HepG2 (cell line): ENCODE measurements around the gene TLCD3B. TPM values are rescaled to one million over a fixed set of nuclear protein-coding genes. Genes with fewer than 3 reads are reported as not detected.

Experiments
- ATAC-seq: fragments of 200-7000 bp; cut with Tn5 transposase; 3 replicates; pipeline ENCODE4 v1.9.1; 2020; ENCODE audit warnings: mild to moderate bottlenecking, moderate library complexity
- BruUV-seq: library from RNA; stranded (reverse); fragments of 400-500 nt; replicated peaks from 2 replicates; lab custom pipeline; 2021; lab: Mats Ljungman, UMichigan
- CTCF ChIA-PET: fragments of 300-600 bp; formaldehyde crosslinking; extraction: SDS; loops from one replicate; lab custom pipeline; 2021; ENCODE audit warnings: low total read pairs, inconsistent platforms, low intra/inter-chr PET ratio; lab: Yijun Ruan, JAX
- POLR2A ChIA-PET: fragments of 350-600 bp; sonication (Branson Sonifier 250); formaldehyde crosslinking; loops from one replicate; lab custom pipeline; 2020; ENCODE audit warnings: antibody characterized with exemption, inconsistent platforms; lab: Yijun Ruan, JAX
- DNase-seq: peaks from one replicate; pipeline ENCODE4 v3.0.0-alpha.2; 2015; ENCODE audit warnings: low spot score
- FAIRE-seq: peaks from 3 replicates; lab custom pipeline; 2011; peaks lifted over from hg19 to GRCh38; lab: Jason Lieb, UNC
- H2AFZ ChIP-seq: one replicate; pipeline ENCODE4 v1.6.1; 2011; ENCODE audit warnings: low read length, inconsistent platforms
- H3K27ac ChIP-seq: fragments of 300-600 bp; 3 replicates; pipeline ENCODE4 v1.8.0; 2011; ENCODE audit warnings: mixed run types, mild to moderate bottlenecking, mixed read lengths, low read length, inconsistent platforms; ENCODE audit not compliant: insufficient read depth; ENCODE audit errors: extremely low read length
- H3K27me3 ChIP-seq, 2 experiments: fragments of 200-600 bp in 1 of 2; 2 replicates in 1 of 2; 3 replicates in 1 of 2; pipeline versions ENCODE4 v1.6.0 to v1.8.0; 2011; ENCODE audit warnings: low read length in 2 of 2, mild to moderate bottlenecking in 2 of 2, moderate library complexity in 2 of 2, inconsistent platforms in 1 of 2; ENCODE audit not compliant: insufficient read depth in 2 of 2, control insufficient read depth in 1 of 2
- H3K36me3 ChIP-seq, 2 experiments: fragments of 200-600 bp in 1 of 2; replicated peaks in 1 of 2; 2 replicates in 1 of 2; 3 replicates in 1 of 2; pipeline versions ENCODE4 v1.5.1 to v1.8.0; 2011; ENCODE audit warnings: low read length in 2 of 2, inconsistent platforms in 1 of 2; ENCODE audit not compliant: insufficient read depth in 2 of 2, control insufficient read depth in 1 of 2
- H3K4me1 ChIP-seq: 2 replicates; pipeline ENCODE4 v1.5.1; 2012; ENCODE audit warnings: low read length, inconsistent platforms; ENCODE audit not compliant: insufficient read depth
- H3K4me2 ChIP-seq: 2 replicates; pipeline ENCODE4 v1.6.0; 2011; ENCODE audit warnings: low read depth, low read length, inconsistent platforms
- H3K4me3 ChIP-seq, 3 experiments: fragments of 200-600 bp in 1 of 3; sonication (generic), shearing (Covaris generic) in 1 of 3; replicated peaks in 1 of 3; 2 replicates each; pipeline ENCODE4 v1.5.1; 2011 to 2016; ENCODE audit warnings: low read length in 3 of 3, inconsistent platforms in 2 of 3, low read depth in 2 of 3, mild to moderate bottlenecking in 2 of 3, control low read depth in 1 of 3, mixed read lengths in 1 of 3; ENCODE audit not compliant: insufficient read depth in 1 of 3
- H3K79me2 ChIP-seq: one replicate; pipeline ENCODE4 v1.6.1; 2011; ENCODE audit warnings: low read length, inconsistent platforms; ENCODE audit not compliant: insufficient read depth
- H3K9ac ChIP-seq: 2 replicates; pipeline ENCODE4 v1.6.0; 2011; ENCODE audit warnings: mild to moderate bottlenecking, low read depth, low read length, inconsistent platforms; ENCODE audit not compliant: insufficient read depth
- H3K9me3 ChIP-seq: 2 replicates; pipeline ENCODE4 v1.5.1; 2012; ENCODE audit warnings: mild to moderate bottlenecking, low read length
- H4K20me1 ChIP-seq: 2 replicates; pipeline ENCODE4 v1.6.0; 2011; ENCODE audit warnings: inconsistent platforms, mild to moderate bottlenecking, low read length, moderate library complexity; ENCODE audit not compliant: insufficient read depth
- AGO1 ChIP-seq: fragments of 200-400 bp; formaldehyde crosslinking; IDR thresholded peaks from 2 replicates; pipeline ENCODE4 v1.6.1; 2017; ENCODE audit warnings: mild to moderate bottlenecking, low read depth, low read length, moderate library complexity; ENCODE audit not compliant: poor library complexity, severe bottlenecking
- ATAD3A ChIP-seq: sonication (generic); formaldehyde crosslinking; IDR thresholded peaks from 2 replicates; pipeline ENCODE4 v1.4.0; 2020; ENCODE audit warnings: missing genetic modification reagents
- CSRNP1 ChIP-seq: sonication (generic); formaldehyde crosslinking; IDR thresholded peaks from 2 replicates; pipeline ENCODE4 v1.8.1; 2023; ENCODE audit warnings: mild to moderate bottlenecking, missing genetic modification reagents
- HNF4A ChIP-seq: sonication (generic); formaldehyde crosslinking; IDR thresholded peaks from 2 replicates; pipeline ENCODE4 v1.4.0; 2020; ENCODE audit warnings: missing genetic modification reagents
- MIER2 ChIP-seq: IDR thresholded peaks from 2 replicates; pipeline ENCODE4 v1.6.1; 2016; ENCODE audit warnings: missing biosample characterization, missing genetic modification reagents
- RARG ChIP-seq: sonication (generic); formaldehyde crosslinking; IDR thresholded peaks from 2 replicates; pipeline ENCODE4 v1.4.0; 2020; ENCODE audit warnings: low read depth, mild to moderate bottlenecking, missing genetic modification reagents
- RORA ChIP-seq: sonication (generic); formaldehyde crosslinking; IDR thresholded peaks from 2 replicates; pipeline ENCODE4 v1.5.0; 2020; ENCODE audit warnings: mild to moderate bottlenecking, missing genetic modification reagents, moderate library complexity
- SKI ChIP-seq: fragments of 450-650 bp; IDR thresholded peaks from one replicate; pipeline ENCODE4 v1.6.1; 2018; ENCODE audit warnings: mild to moderate bottlenecking; ENCODE audit not compliant: partially characterized antibody
- SRSF1 ChIP-seq: fragments of 200-400 bp; formaldehyde crosslinking; optimal IDR thresholded peaks from 2 replicates; pipeline ENCODE3; 2017; ENCODE audit warnings: mild to moderate bottlenecking, low read depth, low read length, moderate library complexity
- TAF15 ChIP-seq: fragments of 200-400 bp; formaldehyde crosslinking; IDR thresholded peaks from one replicate; pipeline ENCODE4 v1.6.1; 2018; ENCODE audit warnings: mild to moderate bottlenecking, low read depth, low read length; ENCODE audit not compliant: poor library complexity, severe bottlenecking
- TSC22D2 ChIP-seq: sonication (generic); formaldehyde crosslinking; IDR thresholded peaks from 2 replicates; pipeline ENCODE4 v1.5.1; 2020; ENCODE audit warnings: missing genetic modification reagents, mild to moderate bottlenecking, borderline replicate concordance
- ZMYM4 ChIP-seq: sonication (generic); formaldehyde crosslinking; IDR thresholded peaks from 2 replicates; pipeline ENCODE4 v1.8.1; 2023; ENCODE audit warnings: mild to moderate bottlenecking, missing genetic modification reagents
- ZNF619 ChIP-seq: sonication (generic); formaldehyde crosslinking; IDR thresholded peaks from 2 replicates; pipeline ENCODE4 v1.4.0; 2020; ENCODE audit warnings: mild to moderate bottlenecking, missing genetic modification reagents
- WGBS: methylation state at CpG from one replicate; pipeline ENCODE4 v1.1.6; 2017; ENCODE audit warnings: low lambda C conversion rate; 5-methylcytosine and 5-hydroxymethylcytosine counted together
- in situ Hi-C: cut with HindIII; loops from 2 replicates; pipeline ENCODE4 v1.10.0; 2017; ENCODE audit warnings: low pct_unique_long_range_greater_than_20kb; ENCODE audit not compliant: extremely low pct_ligation_motif_present
- intact Hi-C: fragments of 100-400 bp; cut with micrococcal nuclease; formaldehyde crosslinking; loops from one replicate; pipeline ENCODE4 v1.10.0; 2022; ENCODE audit not compliant: unreplicated experiment
- polyA plus RNA-seq, 8 experiments: library from polyadenylated mRNA; depleted of rRNA in 3 of 8; stranded (reverse) in 7 of 8; unstranded in 1 of 8; fragments of >200 nt; fragmentation: Illumina TruSeq in 4 of 8; extraction: Trizol in 4 of 8; gene quantifications; 2 replicates each; pipeline versions ENCODE4 v1.2.1 to v1.2.3, GENCODE V29; 2011 to 2016; ENCODE audit warnings: low read depth in 4 of 8, missing spikeins in 1 of 8, mixed read lengths in 1 of 8; ENCODE audit not compliant: insufficient read depth in 1 of 8
- total RNA-seq, 5 experiments: library from RNA; depleted of rRNA; stranded (reverse); fragments of >200 nt; fragmentation: Illumina TruSeq; extraction: Trizol; gene quantifications; 2 replicates each; pipeline ENCODE4 v1.2.3, GENCODE V29; 2016; ENCODE audit warnings: low read depth in 1 of 5
- TF ChIP-seq, protein P1 (sequence below): IDR thresholded peaks from 2 replicates; pipeline ENCODE4 v1.6.1; 2016; ENCODE audit warnings: missing compliant biosample characterization, missing genetic modification reagents, borderline replicate concordance
- TF ChIP-seq, protein P2 (sequence below): IDR thresholded peaks from 2 replicates; pipeline ENCODE4 v1.6.1; 2016; ENCODE audit warnings: low read depth, missing genetic modification reagents, missing compliant biosample characterization

TLCD3B gene
- total and polyA plus RNA-seq, 2 of the 13 experiments (the other 11 are each of a cell fraction or from before 2014, with no cell fraction given), result not detected

GRCh38 chr16:29986931-29987330, 44.1 kb downstream of the TLCD3B start:
- Histone ChIP-seq H3K4me2 (no peak overlapping the region), H3K4me3 (no peak overlapping the region), H3K36me3 (peaks cover 53 to 94% of the 10 kb centered on the region in 2 experiments), H3K9me3 (no peaks in the 10 kb centered on the region), H2AFZ (no peak overlapping the region), H3K79me2 (no peaks in the 10 kb centered on the region), H3K27ac (no peak overlapping the region), H4K20me1 (no peaks in the 10 kb centered on the region), H3K4me1 (no peaks in the 10 kb centered on the region), H3K27me3 (no peaks in the 10 kb centered on the region), H3K9ac (no peak overlapping the region)
- intact Hi-C loops (no loop called here), in situ Hi-C loops (no loop called here)
- no peak for FAIRE-seq
- WGBS, result 100% methylated on average over 3 of the region's 5 CpGs
- no TSS peak for BruUV-seq
- ChIA-PET POLR2A (interaction anchor here (1.0 kb wide), 1 partner anchor 14 kb away, joined by 3 read pairs; the partner anchor contains the start of gene TAOK2), CTCF (no interaction called here)
- DNase-seq, result no peak
- ATAC-seq, result no peak
- TF ChIP-seq TSC22D2 (CRISPR knock-in tag), result no peak
- no peak for TF ChIP-seq AGO1
- TF ChIP-seq RORA (CRISPR knock-in tag), result no peak
- no peak for TF ChIP-seq MIER2 (CRISPR knock-in tag)
- no peak for TF ChIP-seq ZNF619 (CRISPR knock-in tag)
- no peak for TF ChIP-seq SRSF1
- no peak for TF ChIP-seq RARG (CRISPR knock-in tag)
- TF ChIP-seq ZMYM4 (CRISPR knock-in tag), result no peak
- no peak for TF ChIP-seq TAF15
- no peak for TF ChIP-seq SKI
- TF ChIP-seq, protein P1, sequence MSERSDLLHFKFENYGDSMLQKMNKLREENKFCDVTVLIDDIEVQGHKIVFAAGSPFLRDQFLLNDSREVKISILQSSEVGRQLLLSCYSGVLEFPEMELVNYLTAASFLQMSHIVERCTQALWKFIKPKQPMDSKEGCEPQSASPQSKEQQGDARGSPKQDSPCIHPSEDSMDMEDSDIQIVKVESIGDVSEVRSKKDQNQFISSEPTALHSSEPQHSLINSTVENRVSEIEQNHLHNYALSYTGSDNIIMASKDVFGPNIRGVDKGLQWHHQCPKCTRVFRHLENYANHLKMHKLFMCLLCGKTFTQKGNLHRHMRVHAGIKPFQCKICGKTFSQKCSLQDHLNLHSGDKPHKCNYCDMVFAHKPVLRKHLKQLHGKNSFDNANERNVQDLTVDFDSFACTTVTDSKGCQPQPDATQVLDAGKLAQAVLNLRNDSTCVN (CRISPR knock-in tag), result no peak
- no peak for TF ChIP-seq CSRNP1 (CRISPR knock-in tag)
- no peak for TF ChIP-seq ATAD3A (CRISPR knock-in tag)
- no peak for TF ChIP-seq HNF4A (CRISPR knock-in tag)
- TF ChIP-seq, protein P2, sequence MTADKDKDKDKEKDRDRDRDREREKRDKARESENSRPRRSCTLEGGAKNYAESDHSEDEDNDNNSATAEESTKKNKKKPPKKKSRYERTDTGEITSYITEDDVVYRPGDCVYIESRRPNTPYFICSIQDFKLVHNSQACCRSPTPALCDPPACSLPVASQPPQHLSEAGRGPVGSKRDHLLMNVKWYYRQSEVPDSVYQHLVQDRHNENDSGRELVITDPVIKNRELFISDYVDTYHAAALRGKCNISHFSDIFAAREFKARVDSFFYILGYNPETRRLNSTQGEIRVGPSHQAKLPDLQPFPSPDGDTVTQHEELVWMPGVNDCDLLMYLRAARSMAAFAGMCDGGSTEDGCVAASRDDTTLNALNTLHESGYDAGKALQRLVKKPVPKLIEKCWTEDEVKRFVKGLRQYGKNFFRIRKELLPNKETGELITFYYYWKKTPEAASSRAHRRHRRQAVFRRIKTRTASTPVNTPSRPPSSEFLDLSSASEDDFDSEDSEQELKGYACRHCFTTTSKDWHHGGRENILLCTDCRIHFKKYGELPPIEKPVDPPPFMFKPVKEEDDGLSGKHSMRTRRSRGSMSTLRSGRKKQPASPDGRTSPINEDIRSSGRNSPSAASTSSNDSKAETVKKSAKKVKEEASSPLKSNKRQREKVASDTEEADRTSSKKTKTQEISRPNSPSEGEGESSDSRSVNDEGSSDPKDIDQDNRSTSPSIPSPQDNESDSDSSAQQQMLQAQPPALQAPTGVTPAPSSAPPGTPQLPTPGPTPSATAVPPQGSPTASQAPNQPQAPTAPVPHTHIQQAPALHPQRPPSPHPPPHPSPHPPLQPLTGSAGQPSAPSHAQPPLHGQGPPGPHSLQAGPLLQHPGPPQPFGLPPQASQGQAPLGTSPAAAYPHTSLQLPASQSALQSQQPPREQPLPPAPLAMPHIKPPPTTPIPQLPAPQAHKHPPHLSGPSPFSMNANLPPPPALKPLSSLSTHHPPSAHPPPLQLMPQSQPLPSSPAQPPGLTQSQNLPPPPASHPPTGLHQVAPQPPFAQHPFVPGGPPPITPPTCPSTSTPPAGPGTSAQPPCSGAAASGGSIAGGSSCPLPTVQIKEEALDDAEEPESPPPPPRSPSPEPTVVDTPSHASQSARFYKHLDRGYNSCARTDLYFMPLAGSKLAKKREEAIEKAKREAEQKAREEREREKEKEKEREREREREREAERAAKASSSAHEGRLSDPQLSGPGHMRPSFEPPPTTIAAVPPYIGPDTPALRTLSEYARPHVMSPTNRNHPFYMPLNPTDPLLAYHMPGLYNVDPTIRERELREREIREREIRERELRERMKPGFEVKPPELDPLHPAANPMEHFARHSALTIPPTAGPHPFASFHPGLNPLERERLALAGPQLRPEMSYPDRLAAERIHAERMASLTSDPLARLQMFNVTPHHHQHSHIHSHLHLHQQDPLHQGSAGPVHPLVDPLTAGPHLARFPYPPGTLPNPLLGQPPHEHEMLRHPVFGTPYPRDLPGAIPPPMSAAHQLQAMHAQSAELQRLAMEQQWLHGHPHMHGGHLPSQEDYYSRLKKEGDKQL (CRISPR knock-in tag), result no peak
